GM10248 (cell line): Measurements from ENCODE around the gene LHPP.

Experiments used
- CTCF ChIA-PET: fragments of 300-600 bp; sonication (Branson Sonifier 250); formaldehyde crosslinking; extraction: SDS; loops from one replicate; lab custom pipeline; 2021; ENCODE audit warnings: antibody characterized with exemption; lab: Yijun Ruan, JAX
- POLR2A ChIA-PET: fragments of 350-650 bp; sonication (Branson Sonifier 250); formaldehyde crosslinking; extraction: SDS; loops from one replicate; lab custom pipeline; 2020; ENCODE audit warnings: antibody characterized with exemption; lab: Yijun Ruan, JAX
- DNase-seq: peaks from one replicate; pipeline ENCODE4 v3.0.0; 2012; ENCODE audit errors: extremely low spot score
- CTCF ChIP-seq: IDR thresholded peaks from 2 replicates; pipeline ENCODE4 v1.5.1; 2012; ENCODE audit warnings: mild to moderate bottlenecking, low read depth; ENCODE audit errors: extremely low read depth, missing control alignments, control extremely low read depth

LHPP gene

GRCh38 chr10:124418726-124419501 lies 42.7 kb upstream of the LHPP start, which contains the start of gene OAT:
Gene OAT (minus strand): TSS chr10:124418923. CDS start chr10:124412171, 6,752 bp downstream.
- POLR2A ChIA-PET: interaction anchor here (0.5 to 0.7 kb wide), 5 partner anchors 9 to 1083 kb away, joined by 3 to 8 read pairs (median 4); no protein-coding TSS in a partner anchor
- no peak for TF ChIP-seq CTCF
- peak; percentile 93 for DNase-seq
- CTCF ChIA-PET: interaction anchor here (3.9 kb wide), 1 partner anchor 15 kb away, joined by 21 read pairs; no protein-coding TSS in a partner anchor

GRCh38 chr10:124419635-124420034 lies 42.0 kb upstream of the LHPP start:
- POLR2A ChIA-PET: interaction anchor here (0.6 kb wide), 1 partner anchor 20 kb away, joined by 8 read pairs; no protein-coding TSS in a partner anchor
- CTCF ChIA-PET: interaction anchor here (1.0 to 1.8 kb wide), 4 partner anchors 9 to 42 kb away, joined by 3 to 5 read pairs (median 4); partner anchors contain the start of gene LHPP
- no peak for TF ChIP-seq CTCF

GRCh38 chr10:124420254-124420653 lies 41.4 kb upstream of the LHPP start:
- ChIA-PET CTCF (interaction anchor here (1.0 to 1.8 kb wide), 4 partner anchors 8 to 41 kb away, joined by 3 to 5 read pairs (median 4); partner anchors contain the start of gene LHPP), POLR2A (no interaction called here)
- DNase-seq: no peak
- no peak for TF ChIP-seq CTCF

More at GRCh38 chr10:124419635-124420034, 42.0 kb upstream of the LHPP start:
- DNase-seq: no peak

GRCh38 chr10:124422742-124423141 lies 38.9 kb upstream of the LHPP start:
- TF ChIP-seq CTCF: no peak
- POLR2A ChIA-PET: no interaction called here
- DNase-seq: no peak
- CTCF ChIA-PET: interaction anchor here (1.1 kb wide), 1 partner anchor 427 kb away, joined by 3 read pairs; no protein-coding TSS in a partner anchor

GRCh38 chr10:124423813-124424212 lies 37.8 kb upstream of the LHPP start:
- CTCF ChIA-PET: interaction anchor here (1.1 kb wide), 1 partner anchor 428 kb away, joined by 3 read pairs; no protein-coding TSS in a partner anchor

More at GRCh38 chr10:124423813-124424212, 37.8 kb upstream of the LHPP start:
- POLR2A ChIA-PET: no interaction called here
- no peak for TF ChIP-seq CTCF
- no peak for DNase-seq
